HepG2 (cell line): ENCODE results near the gene HOXA11.

Source experiments
- EZH2 ChIP-seq: conservative IDR thresholded peaks from 2 replicates; pipeline ENCODE4 v1.6.1; 2012; ENCODE audit warnings: mild to moderate bottlenecking, low read depth, low read length, moderate library complexity
- FOXJ3 ChIP-seq: sonication (generic); formaldehyde crosslinking; IDR thresholded peaks from 2 replicates; pipeline ENCODE4 v1.4.0; 2020; ENCODE audit warnings: missing genetic modification reagents, mild to moderate bottlenecking, borderline replicate concordance
- HNRNPH1 ChIP-seq: fragments of 200-400 bp; formaldehyde crosslinking; optimal IDR thresholded peaks from 2 replicates; pipeline ENCODE3; 2017; ENCODE audit warnings: mild to moderate bottlenecking, low read depth, low read length
- HNRNPLL ChIP-seq: fragments of 200-400 bp; formaldehyde crosslinking; IDR thresholded peaks from 2 replicates; pipeline ENCODE4 v1.6.1; 2017; ENCODE audit warnings: mild to moderate bottlenecking, low read depth, low read length; ENCODE audit not compliant: poor library complexity, severe bottlenecking
- HOMEZ ChIP-seq: IDR thresholded peaks from 2 replicates; pipeline ENCODE4 v1.6.1; 2016; ENCODE audit warnings: low read depth
- POLR2AphosphoS5 ChIP-seq: IDR thresholded peaks from 2 replicates; pipeline ENCODE4 v1.6.1; 2012; ENCODE audit warnings: low read depth, low read length
- REPIN1 ChIP-seq: sonication (generic); formaldehyde crosslinking; IDR thresholded peaks from 2 replicates; pipeline ENCODE4 v1.8.0; 2022; ENCODE audit warnings: missing genetic modification reagents, low read depth, mild to moderate bottlenecking, borderline replicate concordance
- ZNF549 ChIP-seq: sonication (generic); formaldehyde crosslinking; IDR thresholded peaks from 2 replicates; pipeline ENCODE4 v1.5.0; 2020; ENCODE audit warnings: missing genetic modification reagents
- TF ChIP-seq, protein P1 (sequence below): sonication (generic); formaldehyde crosslinking; conservative IDR thresholded peaks from 2 replicates; pipeline ENCODE4 v1.4.0; 2020; ENCODE audit warnings: missing genetic modification reagents

- TF ChIP-seq REPIN1 (CRISPR knock-in tag) (no peak), POLR2AphosphoS5 (no peak), ZNF549 (CRISPR knock-in tag) (no peak), HOMEZ (no peak), FOXJ3 (CRISPR knock-in tag) (no peak), HNRNPH1 (no peak), HNRNPLL (no peak), EZH2 (no peak)
- TF ChIP-seq, protein P1, sequence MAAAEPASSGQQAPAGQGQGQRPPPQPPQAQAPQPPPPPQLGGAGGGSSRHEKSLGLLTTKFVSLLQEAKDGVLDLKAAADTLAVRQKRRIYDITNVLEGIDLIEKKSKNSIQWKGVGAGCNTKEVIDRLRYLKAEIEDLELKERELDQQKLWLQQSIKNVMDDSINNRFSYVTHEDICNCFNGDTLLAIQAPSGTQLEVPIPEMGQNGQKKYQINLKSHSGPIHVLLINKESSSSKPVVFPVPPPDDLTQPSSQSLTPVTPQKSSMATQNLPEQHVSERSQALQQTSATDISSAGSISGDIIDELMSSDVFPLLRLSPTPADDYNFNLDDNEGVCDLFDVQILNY, result no peak
Measured at GRCh38 chr7:27179030-27179429, 6.0 kb downstream of the HOXA11 start.
